IMR-90 (cell line): ENCODE measurements around the gene RPL26.

Experiments
- BHLHE40 ChIP-seq: fragments of 150-350 bp; IDR thresholded peaks from 2 replicates; pipeline ENCODE4 v1.6.1; 2016; ENCODE audit warnings: mild to moderate bottlenecking, low read depth, low read length
- POLR2A ChIP-seq: IDR thresholded peaks from 2 replicates; pipeline ENCODE4 v1.6.1; 2012; ENCODE audit warnings: mild to moderate bottlenecking, low read depth, low read length
- RAD21 ChIP-seq: IDR thresholded peaks from 2 replicates; pipeline ENCODE4 v1.6.1; 2012; ENCODE audit warnings: low read length, improper control_type of control experiment
- TF ChIP-seq, protein P1 (sequence below): conservative IDR thresholded peaks from 2 replicates; pipeline ENCODE4 v1.5.1; 2012; ENCODE audit warnings: mild to moderate bottlenecking, low read depth, low read length, improper control_type of control experiment

DNA sequence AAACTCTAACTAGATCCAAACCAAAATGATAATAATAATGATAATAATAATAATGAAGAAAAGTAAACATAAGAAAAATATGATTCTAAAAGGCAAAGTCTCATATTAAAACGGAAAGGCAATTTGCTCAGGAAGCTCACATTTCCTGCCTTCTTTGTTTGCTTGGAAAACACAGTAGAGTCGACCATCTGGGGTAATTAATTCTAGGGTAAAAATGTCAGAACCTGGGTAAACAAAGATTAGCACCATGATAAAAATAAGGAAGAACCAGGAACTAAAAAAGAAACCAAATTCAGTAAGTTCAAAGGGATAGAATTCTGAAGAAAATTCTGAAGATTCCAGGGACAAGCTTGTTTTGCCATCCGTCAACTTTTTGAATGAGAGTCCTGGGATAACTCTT is 22.7 kb downstream of the RPL26 start:
- TF ChIP-seq, protein P1, sequence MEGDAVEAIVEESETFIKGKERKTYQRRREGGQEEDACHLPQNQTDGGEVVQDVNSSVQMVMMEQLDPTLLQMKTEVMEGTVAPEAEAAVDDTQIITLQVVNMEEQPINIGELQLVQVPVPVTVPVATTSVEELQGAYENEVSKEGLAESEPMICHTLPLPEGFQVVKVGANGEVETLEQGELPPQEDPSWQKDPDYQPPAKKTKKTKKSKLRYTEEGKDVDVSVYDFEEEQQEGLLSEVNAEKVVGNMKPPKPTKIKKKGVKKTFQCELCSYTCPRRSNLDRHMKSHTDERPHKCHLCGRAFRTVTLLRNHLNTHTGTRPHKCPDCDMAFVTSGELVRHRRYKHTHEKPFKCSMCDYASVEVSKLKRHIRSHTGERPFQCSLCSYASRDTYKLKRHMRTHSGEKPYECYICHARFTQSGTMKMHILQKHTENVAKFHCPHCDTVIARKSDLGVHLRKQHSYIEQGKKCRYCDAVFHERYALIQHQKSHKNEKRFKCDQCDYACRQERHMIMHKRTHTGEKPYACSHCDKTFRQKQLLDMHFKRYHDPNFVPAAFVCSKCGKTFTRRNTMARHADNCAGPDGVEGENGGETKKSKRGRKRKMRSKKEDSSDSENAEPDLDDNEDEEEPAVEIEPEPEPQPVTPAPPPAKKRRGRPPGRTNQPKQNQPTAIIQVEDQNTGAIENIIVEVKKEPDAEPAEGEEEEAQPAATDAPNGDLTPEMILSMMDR: no peak
- TF ChIP-seq POLR2A (no peak), RAD21 (no peak), BHLHE40 (no peak)
